ENCODE results near the gene ICAM1. TPM values are rescaled to one million over a fixed set of nuclear protein-coding genes. Genes with fewer than 3 reads are reported as not detected.

The ICAM1 gene
- total RNA-seq, 2 donors from 2014 or later: 41.4 to 160 TPM

DNA sequence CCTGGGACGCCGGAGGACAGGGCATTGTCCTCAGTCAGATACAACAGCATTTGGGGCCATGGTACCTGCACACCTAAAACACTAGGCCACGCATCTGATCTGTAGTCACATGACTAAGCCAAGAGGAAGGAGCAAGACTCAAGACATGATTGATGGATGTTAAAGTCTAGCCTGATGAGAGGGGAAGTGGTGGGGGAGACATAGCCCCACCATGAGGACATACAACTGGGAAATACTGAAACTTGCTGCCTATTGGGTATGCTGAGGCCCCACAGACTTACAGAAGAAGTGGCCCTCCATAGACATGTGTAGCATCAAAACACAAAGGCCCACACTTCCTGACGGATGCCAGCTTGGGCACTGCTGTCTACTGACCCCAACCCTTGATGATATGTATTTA is 14.5 kb downstream of the ICAM1 start:
- DNase-seq (ENCODE audit: low spot score) (no peak), ATAC-seq (ENCODE audit: insufficient number of reproducible peaks, low FRiP score, low read depth) (no peak)
- Histone ChIP-seq H3K27me3 (replicated peaks; ENCODE audit: insufficient read depth) (peaks cover 3% of the 10 kb centered on the region), H3K27ac (no peak overlapping the region), H3K36me3 (peaks cover 5% of the 10 kb centered on the region), H3K4me1 (ENCODE audit: control insufficient read depth in 1 of 2, low read depth in 2 of 2) (peaks cover 28 to 36% of the 10 kb centered on the region in 2 donors), H3K4me3 (no peak overlapping the region), H3K9me3 (no peaks in the 10 kb centered on the region)
- TF ChIP-seq, protein P1, sequence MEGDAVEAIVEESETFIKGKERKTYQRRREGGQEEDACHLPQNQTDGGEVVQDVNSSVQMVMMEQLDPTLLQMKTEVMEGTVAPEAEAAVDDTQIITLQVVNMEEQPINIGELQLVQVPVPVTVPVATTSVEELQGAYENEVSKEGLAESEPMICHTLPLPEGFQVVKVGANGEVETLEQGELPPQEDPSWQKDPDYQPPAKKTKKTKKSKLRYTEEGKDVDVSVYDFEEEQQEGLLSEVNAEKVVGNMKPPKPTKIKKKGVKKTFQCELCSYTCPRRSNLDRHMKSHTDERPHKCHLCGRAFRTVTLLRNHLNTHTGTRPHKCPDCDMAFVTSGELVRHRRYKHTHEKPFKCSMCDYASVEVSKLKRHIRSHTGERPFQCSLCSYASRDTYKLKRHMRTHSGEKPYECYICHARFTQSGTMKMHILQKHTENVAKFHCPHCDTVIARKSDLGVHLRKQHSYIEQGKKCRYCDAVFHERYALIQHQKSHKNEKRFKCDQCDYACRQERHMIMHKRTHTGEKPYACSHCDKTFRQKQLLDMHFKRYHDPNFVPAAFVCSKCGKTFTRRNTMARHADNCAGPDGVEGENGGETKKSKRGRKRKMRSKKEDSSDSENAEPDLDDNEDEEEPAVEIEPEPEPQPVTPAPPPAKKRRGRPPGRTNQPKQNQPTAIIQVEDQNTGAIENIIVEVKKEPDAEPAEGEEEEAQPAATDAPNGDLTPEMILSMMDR (IDR thresholded peaks at IDR 0.05): no peak

DNA sequence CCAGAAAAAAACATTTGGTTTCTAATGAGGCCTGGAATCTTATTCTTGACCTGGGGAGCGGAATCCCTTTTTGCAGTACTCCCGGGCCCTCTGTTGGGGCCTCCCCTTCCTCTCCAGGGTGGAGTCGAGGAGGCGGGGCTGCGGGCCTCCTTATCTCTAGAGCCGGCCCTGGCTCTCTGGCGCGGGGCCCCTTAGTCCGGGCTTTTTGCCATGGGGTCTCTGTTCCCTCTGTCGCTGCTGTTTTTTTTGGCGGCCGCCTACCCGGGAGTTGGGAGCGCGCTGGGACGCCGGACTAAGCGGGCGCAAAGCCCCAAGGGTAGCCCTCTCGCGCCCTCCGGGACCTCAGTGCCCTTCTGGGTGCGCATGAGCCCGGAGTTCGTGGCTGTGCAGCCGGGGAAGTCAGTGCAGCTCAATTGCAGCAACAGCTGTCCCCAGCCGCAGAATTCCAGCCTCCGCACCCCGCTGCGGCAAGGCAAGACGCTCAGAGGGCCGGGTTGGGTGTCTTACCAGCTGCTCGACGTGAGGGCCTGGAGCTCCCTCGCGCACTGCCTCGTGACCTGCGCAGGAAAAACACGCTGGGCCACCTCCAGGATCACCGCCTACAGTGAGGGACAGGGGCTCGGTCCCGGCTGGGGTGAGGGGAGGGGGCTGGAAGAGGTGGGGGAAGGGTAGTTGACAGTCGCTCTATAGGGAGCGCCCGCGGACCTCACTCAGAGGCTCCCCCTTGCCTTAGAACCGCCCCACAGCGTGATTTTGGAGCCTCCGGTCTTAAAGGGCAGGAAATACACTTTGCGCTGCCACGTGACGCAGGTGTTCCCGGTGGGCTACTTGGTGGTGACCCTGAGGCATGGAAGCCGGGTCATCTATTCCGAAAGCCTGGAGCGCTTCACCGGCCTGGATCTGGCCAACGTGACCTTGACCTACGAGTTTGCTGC is 16.1 kb downstream of the ICAM1 start, which contains the start of gene ICAM4:
ICAM4 (plus strand) TSS at position 153 of the 935 bp plus-strand sequence; CDS start at position 211, 58 bp downstream.
- DNase-seq (ENCODE audit: low spot score) (no peak), ATAC-seq (ENCODE audit: insufficient number of reproducible peaks, low FRiP score, low read depth) (no peak)
- peaks cover 42 to 53% of the 10 kb centered on the region in 2 donors for H3K4me1 ChIP-seq (ENCODE audit: control insufficient read depth in 1 of 2, low read depth in 2 of 2)
- TF ChIP-seq, protein P1 (IDR thresholded peaks at IDR 0.05): no peak
- H3K36me3 ChIP-seq: peaks cover 5% of the 10 kb centered on the region
- no peaks in the 10 kb centered on the region for H3K9me3 ChIP-seq
- no peak within 1 kb of the TSS for H3K27ac ChIP-seq
- peaks cover 11% of the 10 kb centered on the region for H3K27me3 ChIP-seq (replicated peaks; ENCODE audit: insufficient read depth)
- peak within 1 kb of the TSS; percentile 23 for H3K4me3 ChIP-seq

DNA sequence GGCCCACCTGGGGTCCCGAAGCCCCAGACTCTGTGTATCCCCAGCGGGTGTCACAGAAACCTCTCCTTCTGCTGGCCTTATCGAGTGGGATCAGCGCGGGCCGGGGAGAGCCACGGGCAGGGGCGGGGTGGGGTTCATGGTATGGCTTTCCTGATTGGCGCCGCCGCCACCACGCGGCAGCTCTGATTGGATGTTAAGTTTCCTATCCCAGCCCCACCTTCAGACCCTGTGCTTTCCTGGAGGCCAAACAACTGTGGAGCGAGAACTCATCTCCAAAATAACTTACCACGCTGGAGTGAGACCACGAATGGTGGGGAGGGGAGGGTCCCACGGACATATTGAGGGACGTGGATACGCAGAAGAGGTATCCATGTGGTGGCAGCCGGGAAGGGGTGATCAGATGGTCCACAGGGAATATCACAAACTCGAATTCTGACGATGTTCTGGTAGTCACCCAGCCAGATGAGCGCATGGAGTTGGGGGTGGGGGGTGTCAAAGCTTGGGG is 17.8 kb downstream of the ICAM1 start:
- H3K4me1 ChIP-seq (ENCODE audit: control insufficient read depth in 1 of 2, low read depth in 2 of 2): peaks cover 45 to 58% of the 10 kb centered on the region in 2 donors
- H3K9me3 ChIP-seq: no peaks in the 10 kb centered on the region
- DNase-seq (ENCODE audit: low spot score) (no peak), ATAC-seq (ENCODE audit: insufficient number of reproducible peaks, low FRiP score, low read depth) (no peak)
- TF ChIP-seq, protein P1 (IDR thresholded peaks at IDR 0.05): no peak
- H3K27ac ChIP-seq: no peak overlapping the region
- peak overlapping the region; percentile 74 for H3K4me3 ChIP-seq
- peaks cover 25% of the 10 kb centered on the region for H3K27me3 ChIP-seq (replicated peaks; ENCODE audit: insufficient read depth)
- H3K36me3 ChIP-seq: peaks cover 3% of the 10 kb centered on the region

DNA sequence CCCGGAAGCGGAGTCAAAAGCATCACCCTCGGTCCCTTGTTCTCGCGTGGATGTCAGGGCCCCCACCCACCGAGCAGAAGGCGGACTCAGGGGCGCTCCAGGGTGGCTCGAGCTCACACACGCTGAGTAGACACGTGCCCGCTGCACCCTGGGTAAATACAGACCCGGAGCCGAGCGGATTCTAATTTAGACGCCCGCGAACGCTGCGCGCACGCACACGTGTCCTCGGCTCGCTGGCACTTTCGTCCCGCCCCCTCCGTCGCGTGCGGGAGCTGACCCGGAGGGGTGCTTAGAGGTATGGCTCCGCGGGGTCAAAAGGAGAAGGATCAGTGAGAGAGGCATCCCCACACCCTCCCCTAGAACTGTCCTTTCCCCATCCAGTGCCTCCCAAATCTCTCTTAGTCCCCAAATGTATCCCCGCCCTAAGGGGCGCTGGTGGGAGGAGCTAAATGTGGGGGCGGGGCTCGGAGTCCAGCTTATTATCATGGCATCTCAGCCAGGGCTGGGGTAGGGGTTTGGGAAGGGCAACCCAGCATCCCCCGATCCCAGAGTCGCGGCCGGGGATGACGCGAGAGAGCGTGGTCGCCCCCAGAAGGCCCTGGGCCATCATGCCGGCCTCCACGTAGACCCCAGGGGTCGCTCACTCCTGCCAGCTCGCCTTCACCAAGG is 18.4 kb downstream of the ICAM1 start:
- Histone ChIP-seq H3K36me3 (no peaks in the 10 kb centered on the region), H3K4me3 (peak overlapping the region; percentile 74), H3K9me3 (no peaks in the 10 kb centered on the region), H3K27ac (no peak overlapping the region), H3K27me3 (replicated peaks; ENCODE audit: insufficient read depth) (peaks cover 25% of the 10 kb centered on the region), H3K4me1 (ENCODE audit: control insufficient read depth in 1 of 2, low read depth in 2 of 2) (peaks cover 45 to 58% of the 10 kb centered on the region in 2 donors)
- no peak for DNase-seq (ENCODE audit: low spot score)
- ATAC-seq (ENCODE audit: insufficient number of reproducible peaks, low FRiP score, low read depth): no peak
- TF ChIP-seq, protein P1 (IDR thresholded peaks at IDR 0.05): no peak

DNA sequence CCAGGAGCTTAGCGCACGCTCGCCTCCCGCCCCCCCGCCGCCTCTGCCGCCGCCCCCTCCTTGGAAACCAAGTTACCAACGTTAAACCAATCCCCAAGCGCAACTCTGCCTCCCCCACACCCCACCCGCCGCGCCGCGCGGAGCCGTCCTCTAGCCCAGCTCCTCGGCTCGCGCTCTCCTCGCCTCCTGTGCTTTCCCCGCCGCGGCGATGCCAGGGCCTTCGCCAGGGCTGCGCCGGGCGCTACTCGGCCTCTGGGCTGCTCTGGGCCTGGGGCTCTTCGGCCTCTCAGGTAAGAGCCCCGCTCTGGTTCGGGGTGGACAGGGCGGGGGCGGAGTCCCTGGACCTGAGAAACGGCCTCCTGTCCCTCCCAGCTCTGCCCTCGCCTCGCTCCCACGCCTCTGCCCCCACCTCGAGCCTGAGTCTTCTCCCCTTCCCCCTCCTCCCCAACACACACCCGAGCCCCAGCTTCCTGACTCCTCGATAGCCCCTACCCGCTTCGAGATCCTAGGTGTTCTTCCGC is 19.0 kb downstream of the ICAM1 start, which contains the start of gene ICAM5:
ICAM5 (plus strand) TSS at position 117 of the 521 bp plus-strand sequence; CDS start at position 209, 92 bp downstream.
- DNase-seq (ENCODE audit: low spot score) (no peak), ATAC-seq (ENCODE audit: insufficient number of reproducible peaks, low FRiP score, low read depth) (no peak)
- Histone ChIP-seq H3K9me3 (no peaks in the 10 kb centered on the region), H3K36me3 (no peaks in the 10 kb centered on the region), H3K4me1 (ENCODE audit: control insufficient read depth in 1 of 2, low read depth in 2 of 2) (peaks cover 45 to 58% of the 10 kb centered on the region in 2 donors), H3K27me3 (replicated peaks; ENCODE audit: insufficient read depth) (peaks cover 30% of the 10 kb centered on the region), H3K27ac (no peak within 1 kb of the TSS), H3K4me3 (peak within 1 kb of the TSS; percentile 74)
- TF ChIP-seq, protein P1 (IDR thresholded peaks at IDR 0.05): no peak

Data from thoracic aorta (tissue), 2 donors.